Urinary bladder (tissue), 2 donors: Measurements from ENCODE around the gene TRPM4. TPM values are rescaled to one million over a fixed set of nuclear protein-coding genes. Genes with fewer than 3 reads are reported as not detected.

ENCODE experiments used
- polyA plus RNA-seq: library from polyadenylated mRNA; stranded (reverse); fragments of 200-250 nt; gene quantifications from one replicate; pipeline ENCODE4 v1.2.3, GENCODE V29; 2013
- total RNA-seq: library from RNA; depleted of rRNA; stranded (reverse); fragments of >200 nt; gene quantifications from one replicate; pipeline ENCODE4 v1.2.3, GENCODE V29; 2014
- donor health status: healthy.

The TRPM4 gene
- total and polyA plus RNA-seq, 2 donors: 18.0 to 18.8 TPM

Other genes starting within 250 kb of the TRPM4 start
- 0.37 TPM for gene DHDH, start 224.1 kb upstream of the TRPM4 start, total RNA-seq
- 0.75 TPM for gene DHDH, start 224.1 kb upstream of the TRPM4 start, polyA plus RNA-seq
- gene BAX, start 202.9 kb upstream of the TRPM4 start, total RNA-seq: 13.1 TPM
- 73.0 TPM for gene BAX, start 202.9 kb upstream of the TRPM4 start, polyA plus RNA-seq
- gene FTL, start 192.5 kb upstream of the TRPM4 start, total RNA-seq: 1,234 TPM
- gene FTL, start 192.5 kb upstream of the TRPM4 start, polyA plus RNA-seq: 4,798 TPM
- 33.3 TPM for gene GYS1, start 164.5 kb upstream of the TRPM4 start, total RNA-seq
- gene GYS1, start 164.5 kb upstream of the TRPM4 start, polyA plus RNA-seq: 39.5 TPM
- 61.3 TPM for gene RUVBL2, start 163.9 kb upstream of the TRPM4 start, total RNA-seq
- gene RUVBL2, start 163.9 kb upstream of the TRPM4 start, polyA plus RNA-seq: 83.4 TPM
- not detected for gene LHB, start 140.7 kb upstream of the TRPM4 start, total RNA-seq
- not detected for gene LHB, start 140.7 kb upstream of the TRPM4 start, polyA plus RNA-seq
- not detected for gene CGB3, start 133.5 kb upstream of the TRPM4 start, total RNA-seq
- not detected for gene CGB3, start 133.5 kb upstream of the TRPM4 start, polyA plus RNA-seq
- not detected for gene CGB2, start 125.9 kb upstream of the TRPM4 start, total RNA-seq
- not detected for gene CGB2, start 125.9 kb upstream of the TRPM4 start, polyA plus RNA-seq
- gene CGB1, start 120.9 kb upstream of the TRPM4 start, total RNA-seq: not detected
- not detected for gene CGB1, start 120.9 kb upstream of the TRPM4 start, polyA plus RNA-seq
- not detected for gene CGB5, start 113.9 kb upstream of the TRPM4 start, total RNA-seq
- gene CGB5, start 113.9 kb upstream of the TRPM4 start, polyA plus RNA-seq: not detected
- gene CGB8, start 108.7 kb upstream of the TRPM4 start, total RNA-seq: not detected
- not detected for gene CGB8, start 108.7 kb upstream of the TRPM4 start, polyA plus RNA-seq
- not detected for gene CGB7, start 100.0 kb upstream of the TRPM4 start, total RNA-seq
- 0.37 TPM for gene CGB7, start 100.0 kb upstream of the TRPM4 start, polyA plus RNA-seq
- 2.5 TPM for gene NTF4, start 93.0 kb upstream of the TRPM4 start, total RNA-seq
- gene NTF4, start 93.0 kb upstream of the TRPM4 start, polyA plus RNA-seq: 4.1 TPM
- not detected for gene KCNA7, start 85.1 kb upstream of the TRPM4 start, total RNA-seq
- gene KCNA7, start 85.1 kb upstream of the TRPM4 start, polyA plus RNA-seq: not detected
- 166 TPM for gene SNRNP70, start 72.3 kb upstream of the TRPM4 start, total RNA-seq
- gene SNRNP70, start 72.3 kb upstream of the TRPM4 start, polyA plus RNA-seq: 191 TPM
- gene LIN7B, start 43.4 kb upstream of the TRPM4 start, total RNA-seq: 4.7 TPM
- gene LIN7B, start 43.4 kb upstream of the TRPM4 start, polyA plus RNA-seq: 18.5 TPM
- gene C19orf73, start 38.6 kb upstream of the TRPM4 start, total RNA-seq: not detected
- gene C19orf73, start 38.6 kb upstream of the TRPM4 start, polyA plus RNA-seq: 1.6 TPM
- gene PPFIA3, start 38.2 kb upstream of the TRPM4 start, total RNA-seq: 5.2 TPM
- gene PPFIA3, start 38.2 kb upstream of the TRPM4 start, polyA plus RNA-seq: 12.2 TPM
- 5.2 TPM for gene HRC, start 2.4 kb upstream of the TRPM4 start, total RNA-seq
- 3.8 TPM for gene HRC, start 2.4 kb upstream of the TRPM4 start, polyA plus RNA-seq
- gene SLC6A16, start 167.4 kb downstream of the TRPM4 start, total RNA-seq: 0.26 TPM
- gene SLC6A16, start 167.4 kb downstream of the TRPM4 start, polyA plus RNA-seq: 2.0 TPM
- gene CD37, start 177.6 kb downstream of the TRPM4 start, total RNA-seq: 6.5 TPM
- gene CD37, start 177.6 kb downstream of the TRPM4 start, polyA plus RNA-seq: 12.4 TPM
- 21.1 TPM for gene TEAD2, start 204.6 kb downstream of the TRPM4 start, total RNA-seq
- 54.8 TPM for gene TEAD2, start 204.6 kb downstream of the TRPM4 start, polyA plus RNA-seq
- gene DKKL1, start 206.1 kb downstream of the TRPM4 start, total RNA-seq: not detected
- 0.46 TPM for gene DKKL1, start 206.1 kb downstream of the TRPM4 start, polyA plus RNA-seq
- not detected for gene KASH5, start 230.5 kb downstream of the TRPM4 start, total RNA-seq
- not detected for gene KASH5, start 230.5 kb downstream of the TRPM4 start, polyA plus RNA-seq